Measurements from ENCODE around the gene CLSTN1. TPM values are rescaled to one million over a fixed set of nuclear protein-coding genes. Genes with fewer than 3 reads are reported as not detected.

CLSTN1 gene
- polyA plus RNA-seq, 3 donors: 5.2 to 25.2 (median 5.3) TPM

- H3K79me2 ChIP-seq (ENCODE audit: insufficient read depth, low read length): peaks cover 12% of the 10 kb centered on the region
- no peaks in the 10 kb centered on the region for H4K20me1 ChIP-seq (ENCODE audit: insufficient read depth, low read length)
- no peak for DNase-seq
- intact Hi-C loops (cut with micrococcal nuclease): no loop called here
- no peak overlapping the region for H3K4me3 Mint-ChIP-seq
- H3K36me3 Mint-ChIP-seq: no peaks in the 10 kb centered on the region
- peaks cover 39% of the 10 kb centered on the region for H3K4me1 Mint-ChIP-seq
- no peak overlapping the region for H3K27ac ChIP-seq (ENCODE audit: low read depth in 1 of 2, low read length in 2 of 2)
- no peaks in the 10 kb centered on the region for H3K27me3 ChIP-seq (ENCODE audit: control insufficient read depth in 2 of 2, insufficient read depth in 2 of 2, low read length in 2 of 2)
- peak overlapping the region in 1 of 3 experiments; percentile 78 for H3K4me3 ChIP-seq (replicated peaks in 1 of 3; ENCODE audit: low read depth in 2 of 3, low read length in 3 of 3)
- peak overlapping the region; percentile 84 for H3K4me2 ChIP-seq (replicated peaks; ENCODE audit: extremely low read depth, low read length, poor library complexity, severe bottlenecking)
- WGBS (ENCODE audit: insufficient coverage): no CpG with 5 or more reads among the region's 3 CpGs
- no peak overlapping the region for H3K9ac ChIP-seq (ENCODE audit: insufficient read depth, low read length, poor library complexity, severe bottlenecking)
- peaks cover 2 to 10% (median 10%) of the 10 kb centered on the region in 3 donors for H3K27me3 Mint-ChIP-seq (ENCODE audit: low read depth in 3 of 3)
- no peak for TF ChIP-seq CTCF (IDR thresholded peaks at IDR 0.05)
- H2AFZ ChIP-seq (ENCODE audit: insufficient read depth, low read depth, low read length, poor library complexity, severe bottlenecking): peak overlapping the region; percentile 90
- peak overlapping the region in 1 of 7 donors; percentile 52 for H3K27ac Mint-ChIP-seq
- peaks cover 0 to 3% (median 0%) of the 10 kb centered on the region in 7 donors for H3K9me3 Mint-ChIP-seq
- H3K36me3 ChIP-seq (replicated peaks in 1 of 2; ENCODE audit: control insufficient read depth in 1 of 2, insufficient read depth in 2 of 2, low read length in 2 of 2): no peaks in the 10 kb centered on the region
- no peaks in the 10 kb centered on the region for H3K9me3 ChIP-seq (replicated peaks in 1 of 2; ENCODE audit: control insufficient read depth in 1 of 2, insufficient read depth in 1 of 2, low read length in 2 of 2)
- H3K4me1 ChIP-seq (ENCODE audit: control insufficient read depth in 1 of 2, insufficient read depth in 2 of 2, low read length in 2 of 2): peaks cover 34 to 41% of the 10 kb centered on the region in 2 donors
Measured at GRCh38 chr1:9826087-9826486, 2.3 kb upstream of the CLSTN1 start.

- TF ChIP-seq CTCF (IDR thresholded peaks at IDR 0.05): no peak
- H4K20me1 ChIP-seq (ENCODE audit: insufficient read depth, low read length): no peaks in the 10 kb centered on the region
- WGBS (ENCODE audit: insufficient coverage): 33% methylated on average over 16 of the region's 17 CpGs
- H3K27ac ChIP-seq (ENCODE audit: low read depth in 1 of 2, low read length in 2 of 2): no peak overlapping the region
- peaks cover 19% of the 10 kb centered on the region for H3K79me2 ChIP-seq (ENCODE audit: insufficient read depth, low read length)
- Mint-ChIP-seq H3K4me1 (peaks cover 43% of the 10 kb centered on the region), H3K27ac (peak overlapping the region; percentile 37 to 84 (median 76)), H3K27me3 (ENCODE audit: low read depth in 3 of 3) (peaks cover 2 to 10% (median 8%) of the 10 kb centered on the region in 3 donors), H3K36me3 (peaks cover 0 to 2% of the 10 kb centered on the region in 2 donors), H3K4me3 (peak overlapping the region; percentile 81 to 85), H3K9me3 (peaks cover 0 to 3% (median 0%) of the 10 kb centered on the region in 7 donors)
- H3K4me3 ChIP-seq (replicated peaks in 1 of 3; ENCODE audit: low read depth in 2 of 3, low read length in 3 of 3): peak overlapping the region in 1 of 3 experiments; percentile 78
- no peaks in the 10 kb centered on the region for H3K36me3 ChIP-seq (replicated peaks in 1 of 2; ENCODE audit: control insufficient read depth in 1 of 2, insufficient read depth in 2 of 2, low read length in 2 of 2)
- no peak overlapping the region for H3K9ac ChIP-seq (ENCODE audit: insufficient read depth, low read length, poor library complexity, severe bottlenecking)
- DNase-seq: peak; percentile 71 to 83 (median 74)
- peaks cover 34 to 41% of the 10 kb centered on the region in 2 donors for H3K4me1 ChIP-seq (ENCODE audit: control insufficient read depth in 1 of 2, insufficient read depth in 2 of 2, low read length in 2 of 2)
- peak overlapping the region; percentile 84 for H3K4me2 ChIP-seq (replicated peaks; ENCODE audit: extremely low read depth, low read length, poor library complexity, severe bottlenecking)
- no peaks in the 10 kb centered on the region for H3K9me3 ChIP-seq (replicated peaks in 1 of 2; ENCODE audit: control insufficient read depth in 1 of 2, insufficient read depth in 1 of 2, low read length in 2 of 2)
- intact Hi-C loops (cut with micrococcal nuclease): no loop called here
- no peaks in the 10 kb centered on the region for H3K27me3 ChIP-seq (ENCODE audit: control insufficient read depth in 2 of 2, insufficient read depth in 2 of 2, low read length in 2 of 2)
- peak overlapping the region; percentile 90 for H2AFZ ChIP-seq (ENCODE audit: insufficient read depth, low read depth, low read length, poor library complexity, severe bottlenecking)
Measured at GRCh38 chr1:9825093-9826074, 1.6 kb upstream of the CLSTN1 start.

Measured in CD14-positive monocyte (primary cell).